GM21529 (cell line): ENCODE data around the gene C1orf35.

Experiments used
- ATAC-seq: cut with Tn5 transposase; IDR thresholded peaks from one replicate; pipeline ENCODE4 v1.9.1; 2021; ENCODE audit not compliant: unreplicated experiment

C1orf35 gene

GRCh38 chr1:228081144-228081543, 22.0 kb downstream of the C1orf35 start:
- ATAC-seq: no peak

- ATAC-seq: no peak
Observed at GRCh38 chr1:228079601-228080263, 23.4 kb downstream of the C1orf35 start.

DNA sequence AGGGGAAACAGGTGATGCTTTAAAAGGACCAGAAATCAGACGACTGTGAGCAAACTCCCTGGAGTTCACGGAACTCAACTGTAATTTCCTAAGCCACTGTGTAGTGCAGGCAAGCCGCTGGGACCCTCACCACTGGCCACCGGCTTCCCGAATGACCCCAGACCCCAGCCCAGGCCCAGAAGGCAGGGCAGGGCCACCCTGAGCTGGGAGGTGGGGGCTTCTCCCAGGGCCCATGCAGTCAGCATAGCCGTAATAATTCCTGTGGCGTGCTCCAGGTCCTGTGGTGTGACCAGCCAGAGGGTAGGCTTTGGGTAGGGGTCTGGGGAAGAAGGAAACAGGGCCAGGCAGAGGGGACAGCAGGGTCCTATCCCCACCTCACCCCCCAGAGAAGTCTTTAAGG, 24.1 kb downstream of the C1orf35 start:
- ATAC-seq: no peak

GRCh38 chr1:228077565-228078330, 25.4 kb downstream of the C1orf35 start:
- no peak for ATAC-seq

DNA sequence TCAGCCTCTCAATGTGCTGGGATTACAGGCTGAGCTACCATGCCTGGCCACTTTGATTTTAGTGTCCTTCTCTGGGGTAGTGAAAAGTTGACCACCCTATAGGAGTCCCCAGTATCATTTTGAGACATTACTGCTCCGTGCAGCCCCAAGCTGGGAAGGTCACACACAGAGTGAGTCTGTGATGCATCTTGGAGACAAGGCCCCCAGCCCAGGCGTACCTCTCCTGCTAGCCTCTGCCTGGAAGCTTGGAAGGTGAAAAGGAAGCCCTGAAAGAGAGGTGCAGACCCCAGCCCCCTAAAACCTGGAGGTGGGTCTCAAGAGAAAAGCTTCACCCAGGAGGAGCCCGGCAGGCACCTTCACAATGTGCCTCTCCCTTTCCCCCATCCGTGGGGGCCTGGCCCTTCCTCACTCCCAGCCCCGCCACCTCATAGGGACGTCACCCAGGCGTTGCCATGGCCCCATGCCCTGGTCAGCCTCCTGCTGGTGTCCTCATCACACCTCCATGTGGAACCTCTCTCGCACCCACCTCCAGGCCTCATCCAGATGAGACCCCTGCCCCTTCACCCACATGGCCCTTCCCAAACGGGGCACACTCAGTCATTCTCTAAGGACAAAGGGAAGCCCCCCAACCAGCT, 26.2 kb downstream of the C1orf35 start:
- no peak for ATAC-seq

- ATAC-seq: no peak
Observed at GRCh38 chr1:228075801-228076271, 27.3 kb downstream of the C1orf35 start.

GRCh38 chr1:228074954-228075730, 28.0 kb downstream of the C1orf35 start:
- ATAC-seq: no peak

DNA sequence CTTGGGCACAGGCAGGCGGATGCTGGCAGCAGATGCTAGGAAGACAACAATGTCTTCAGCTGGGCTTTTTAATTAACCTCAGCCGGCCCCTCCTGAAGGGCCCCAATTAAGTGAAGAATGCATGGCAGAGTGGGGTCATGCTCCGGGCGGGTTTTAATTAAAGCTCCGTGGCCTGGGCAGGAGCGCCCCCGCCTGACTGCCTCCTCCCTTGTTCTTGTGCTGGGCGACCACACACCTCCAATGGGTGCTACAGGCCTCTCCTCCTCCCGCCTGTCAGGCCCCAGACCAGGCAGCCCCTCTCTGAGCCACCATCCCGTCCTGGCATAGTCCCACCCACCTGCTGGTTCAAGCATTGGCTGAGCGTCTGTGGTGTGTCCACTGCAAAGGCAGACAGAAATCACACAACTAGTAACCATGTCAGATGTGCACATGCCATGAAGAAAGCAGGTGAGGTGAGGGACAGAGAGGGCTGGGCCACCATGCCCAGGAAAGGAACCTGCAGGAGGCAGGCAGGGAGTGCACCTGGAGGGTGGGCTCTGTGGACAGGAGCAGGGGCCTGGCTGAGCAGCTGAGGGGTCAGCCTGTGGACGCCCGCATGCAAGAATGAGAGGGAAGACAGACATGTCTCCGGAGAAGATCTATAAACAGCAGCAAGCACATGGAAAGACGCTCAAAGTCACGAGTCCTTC, 29.1 kb downstream of the C1orf35 start:
- no peak for ATAC-seq

DNA sequence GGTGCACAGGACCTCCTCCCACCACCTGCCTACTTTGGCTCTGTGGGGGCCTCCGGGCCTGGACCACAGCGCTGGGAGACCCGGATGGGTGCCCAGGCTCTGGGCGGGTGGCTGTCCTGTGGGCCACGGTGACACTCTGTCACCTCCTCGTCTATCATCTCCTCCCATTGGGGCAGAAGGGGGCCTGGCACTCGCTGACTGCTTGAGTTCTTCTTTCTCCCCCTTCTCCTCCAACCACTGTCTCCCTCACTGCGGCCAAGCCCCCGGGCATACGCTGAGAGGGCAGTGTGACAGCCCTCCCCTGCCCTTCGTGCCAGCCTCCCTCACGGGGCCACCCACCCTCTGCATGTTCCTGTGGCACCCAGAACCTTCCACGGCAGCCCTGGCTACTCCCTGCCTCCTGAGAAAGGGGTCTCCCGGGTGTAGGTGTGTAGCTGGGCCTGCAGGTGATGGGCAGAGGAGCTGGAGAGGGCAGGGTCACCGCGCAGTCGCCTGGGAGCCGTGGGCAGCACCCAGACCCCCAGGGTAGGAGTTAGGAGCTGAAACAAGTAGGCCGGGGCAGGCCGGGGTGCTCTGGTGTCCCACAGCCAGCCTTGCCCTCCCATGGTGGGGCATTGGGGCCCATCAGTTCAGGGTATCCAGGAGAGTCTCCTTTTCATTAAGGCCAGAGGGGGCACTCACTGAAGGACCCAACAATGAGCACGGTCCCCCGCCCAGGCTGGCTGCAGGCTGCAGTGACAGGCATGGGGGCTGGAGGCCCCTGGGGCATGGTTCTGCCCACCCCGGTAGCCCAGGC, 29.9 kb downstream of the C1orf35 start:
- no peak for ATAC-seq

DNA sequence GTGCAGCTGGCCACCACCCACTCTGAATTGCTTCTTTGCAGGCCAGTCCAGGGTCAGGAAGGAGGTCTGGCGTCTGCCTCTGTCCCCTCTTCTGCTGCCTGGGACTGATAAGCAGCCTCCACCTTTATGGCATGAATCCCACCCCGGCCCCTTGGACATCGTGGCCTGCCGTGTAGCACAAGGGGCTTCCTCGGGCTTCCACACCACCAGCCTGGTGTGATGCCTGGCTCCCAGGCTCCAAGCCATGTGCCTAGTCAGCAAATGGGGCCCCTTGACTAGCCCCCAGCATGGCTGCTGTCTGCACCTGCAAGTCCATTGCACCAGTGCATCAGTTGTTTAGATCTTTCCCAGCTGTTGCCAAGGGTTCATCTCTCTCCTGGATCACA, 30.5 kb downstream of the C1orf35 start:
- ATAC-seq: no peak

- ATAC-seq: no peak
Observed at GRCh38 chr1:228071839-228072657, 31.1 kb downstream of the C1orf35 start.

- ATAC-seq: no peak
Observed at GRCh38 chr1:228070851-228071250, 32.3 kb downstream of the C1orf35 start.

DNA sequence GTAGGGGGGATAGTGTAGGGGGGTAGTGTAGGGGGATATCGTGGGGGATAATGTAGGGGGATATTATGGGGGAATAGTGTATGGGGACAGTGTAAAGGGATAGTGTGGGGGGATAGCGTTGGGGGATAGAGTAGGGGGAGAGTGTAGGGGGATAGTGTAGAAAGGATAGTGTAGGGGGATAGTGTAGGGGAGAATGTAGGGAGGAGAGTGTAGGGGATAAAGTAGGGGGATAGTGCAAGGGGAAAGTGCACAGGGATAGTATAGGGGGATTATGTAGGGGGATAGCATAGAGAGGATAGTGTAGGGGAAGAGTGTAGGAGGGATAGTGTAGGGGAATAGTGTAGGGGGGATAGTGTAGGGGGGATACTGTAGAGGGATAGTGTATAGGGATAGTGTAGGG, 33.0 kb downstream of the C1orf35 start:
- no peak for ATAC-seq

- ATAC-seq: no peak
Observed at GRCh38 chr1:228068359-228068758, 34.8 kb downstream of the C1orf35 start.

- ATAC-seq: no peak
Observed at GRCh38 chr1:228066891-228067654, 36.1 kb downstream of the C1orf35 start.

GRCh38 chr1:228066416-228066815, 36.7 kb downstream of the C1orf35 start:
- ATAC-seq: no peak

GRCh38 chr1:228065543-228066347, 37.4 kb downstream of the C1orf35 start:
- no peak for ATAC-seq
